ENCODE results near the gene SGCD.

- TF ChIP-seq PAX5 (IDR thresholded peaks at IDR 0.05; ENCODE audit: insufficient read depth, low read length, severe bottlenecking) (no peak), POLR2A (IDR thresholded peaks at IDR 0.05; ENCODE audit: low read depth, low read length) (no peak), POLR2AphosphoS5 (IDR thresholded peaks at IDR 0.05; ENCODE audit: low read depth, low read length) (no peak), POU2F2 (IDR thresholded peaks at IDR 0.05; ENCODE audit: low read depth, low read length) (no peak), SPI1 (IDR thresholded peaks at IDR 0.05; ENCODE audit: low read depth, low read length) (no peak)
Observed at GRCh38 chr5:156366521-156366920, 39.6 kb downstream of the SGCD start.

Data from GM12891 (cell line).